ENCODE results near the gene BIRC7.

DNA sequence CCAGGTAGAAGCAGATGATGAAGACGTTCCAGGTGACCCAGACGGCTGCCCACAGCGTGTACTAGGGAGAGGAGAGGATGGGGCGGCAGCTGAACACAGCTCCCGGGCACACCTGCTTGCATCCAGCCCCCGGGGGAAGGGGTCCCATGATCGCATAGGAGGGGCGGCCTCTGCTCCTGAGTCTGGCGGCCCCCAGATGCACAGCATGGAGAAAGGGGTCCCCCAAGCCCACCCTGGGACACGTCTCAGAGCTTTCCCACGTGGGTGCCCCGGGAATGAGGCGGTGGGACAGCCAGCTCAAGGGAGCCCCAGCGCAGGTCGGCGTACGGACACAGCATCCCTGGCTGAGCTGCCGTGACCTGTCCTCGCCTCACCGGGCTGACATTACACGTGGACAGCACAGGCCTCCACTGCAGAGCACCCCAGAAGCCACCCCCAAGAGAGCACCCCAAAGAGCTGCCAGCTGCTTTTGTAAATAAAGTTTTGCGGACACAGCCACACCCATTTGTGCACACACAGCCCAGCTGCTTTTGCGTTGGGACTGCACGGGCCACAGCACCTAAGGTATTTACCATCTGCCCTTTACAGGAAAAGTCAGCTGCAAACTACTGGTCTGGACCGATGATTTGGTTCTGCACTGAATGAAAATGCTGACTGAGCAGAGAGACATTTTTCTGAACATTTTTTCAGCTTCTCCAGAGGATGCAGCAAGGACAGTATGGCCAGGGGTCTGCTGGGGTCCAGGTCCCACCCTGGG lies 13.3 kb downstream of the BIRC7 start:
- TF ChIP-seq CTCF (IDR thresholded peaks at IDR 0.05 in 8 of 11, conservative IDR thresholded peaks at IDR 0.05 in 3 of 11) (no peak), POLR2AphosphoS5 (IDR thresholded peaks at IDR 0.05) (no peak), POLR2A (IDR thresholded peaks at IDR 0.05) (no peak)
